Upper lobe of right lung (tissue), 1 donor: ENCODE data around the gene TMEM143. TPM values are rescaled to one million over a fixed set of nuclear protein-coding genes. Genes with fewer than 3 reads are reported as not detected.
A peak's percentile ranks its signal among the peaks of the same experiment; 100 is the strongest.

Source experiments
- ATAC-seq: fragments of 200-7000 bp; cut with Tn5 transposase; one replicate; pipeline ENCODE4 v1.9.1; 2020; ENCODE audit warnings: mild to moderate bottlenecking, moderate library complexity
- DNase-seq: peaks from one replicate; pipeline ENCODE4 v3.0.0-alpha.2; 2020
- H3K27ac ChIP-seq: fragments of 200-600 bp; one replicate; pipeline ENCODE4 v1.8.0; 2022
- H3K27me3 ChIP-seq: fragments of 200-600 bp; one replicate; pipeline ENCODE4 v1.8.0; 2022; ENCODE audit warnings: mild to moderate bottlenecking
- H3K36me3 ChIP-seq: fragments of 200-600 bp; one replicate; pipeline ENCODE4 v1.8.0; 2022
- H3K4me1 ChIP-seq: fragments of 200-600 bp; one replicate; pipeline ENCODE4 v1.8.0; 2022
- H3K4me3 ChIP-seq: fragments of 200-600 bp; one replicate; pipeline ENCODE4 v1.8.0; 2022; ENCODE audit warnings: mild to moderate bottlenecking
- H3K9me3 ChIP-seq: fragments of 200-600 bp; one replicate; pipeline ENCODE4 v1.8.0; 2022
- intact Hi-C: fragments of 100-400 bp; cut with DNase I; formaldehyde crosslinking; loops from one replicate; pipeline ENCODE4 v1.11.0; 2022
- long read RNA-seq: library from polyadenylated mRNA; unstranded; transcript quantifications from one replicate; pipeline ENCODE4 v2.0.0, GENCODE V29; 2021
- total RNA-seq: library from RNA; stranded (reverse); fragmentation: NEBNext Ultra II Directional; extraction: Animal tissue kit (Norgen Biotek cat#: 25700); gene quantifications from one replicate; pipeline ENCODE4 v1.2.1, GENCODE V29; 2021
- TF ChIP-seq, protein P1 (sequence below): fragments of 200-600 bp; IDR thresholded peaks from one replicate; pipeline ENCODE4 v1.8.0; 2022; ENCODE audit warnings: antibody characterized with exemption
- donor health status: DM: no; HTN: yes; CAD: no; lungs with severe emphysema.

The TMEM143 gene
- 10.7 TPM for total RNA-seq
- long read RNA-seq, partial matches to known transcripts = 2 of 11 reads
- long read RNA-seq, other reads (novel, unspliced or antisense) = 6 of 11 reads

DNA sequence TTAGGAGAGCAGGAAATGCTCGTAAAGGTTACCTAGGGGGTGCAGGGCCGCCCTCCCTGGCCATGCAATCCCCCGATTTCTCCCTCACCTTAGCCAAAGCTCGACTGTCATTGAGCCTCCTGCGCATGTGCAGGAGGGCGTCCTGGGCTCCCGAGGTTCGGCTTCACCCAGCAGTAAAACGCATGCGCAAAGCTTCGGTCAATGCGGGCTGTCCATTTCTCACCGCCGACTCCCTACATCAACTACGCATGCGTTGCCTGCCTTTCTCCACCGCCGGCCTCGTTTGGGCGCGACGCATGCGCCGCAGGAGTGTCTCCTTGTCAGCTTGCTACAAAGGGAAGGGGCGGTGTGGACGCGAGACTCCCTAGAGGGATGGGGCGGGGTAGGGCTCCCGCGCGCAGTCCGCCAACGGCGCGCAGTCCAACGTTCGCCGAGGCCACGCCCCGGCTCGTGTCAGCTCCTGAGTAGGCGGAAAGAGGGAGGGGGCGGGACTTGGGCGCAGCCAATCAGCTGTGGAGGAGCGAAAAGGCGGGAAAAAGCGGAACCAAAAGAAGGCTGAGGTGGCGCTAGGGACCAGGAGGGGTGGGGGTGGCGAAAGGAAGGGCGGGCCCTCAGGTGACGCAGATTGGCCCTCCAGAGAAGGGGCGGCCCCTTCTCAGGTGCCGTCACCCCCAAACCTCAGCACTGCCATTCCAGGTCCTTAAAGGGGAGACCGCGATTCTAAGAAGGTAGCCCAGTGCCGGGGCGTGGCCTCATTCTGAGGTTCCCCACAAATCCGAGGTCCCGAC is at the start of gene TMEM143, which contains the start of gene SYNGR4:
Gene TMEM143, minus strand, starts transcription at position 131 of the 788 bp plus-strand sequence. Its CDS starts 20 bp downstream, at position 111.
Gene SYNGR4, plus strand, starts transcription at position 558 of the 788 bp plus-strand sequence. CDS start 1,476 bp downstream, outside the sequence.
- Histone ChIP-seq H3K4me1 (peaks cover 5% of the 10 kb centered on the region), H3K27ac (peak within 1 kb of the TSS; percentile 90), H3K27me3 (no peaks in the 10 kb centered on the region), H3K9me3 (no peaks in the 10 kb centered on the region), H3K4me3 (peak within 1 kb of the TSS; percentile 67), H3K36me3 (no peaks in the 10 kb centered on the region)
- TF ChIP-seq, protein P1, sequence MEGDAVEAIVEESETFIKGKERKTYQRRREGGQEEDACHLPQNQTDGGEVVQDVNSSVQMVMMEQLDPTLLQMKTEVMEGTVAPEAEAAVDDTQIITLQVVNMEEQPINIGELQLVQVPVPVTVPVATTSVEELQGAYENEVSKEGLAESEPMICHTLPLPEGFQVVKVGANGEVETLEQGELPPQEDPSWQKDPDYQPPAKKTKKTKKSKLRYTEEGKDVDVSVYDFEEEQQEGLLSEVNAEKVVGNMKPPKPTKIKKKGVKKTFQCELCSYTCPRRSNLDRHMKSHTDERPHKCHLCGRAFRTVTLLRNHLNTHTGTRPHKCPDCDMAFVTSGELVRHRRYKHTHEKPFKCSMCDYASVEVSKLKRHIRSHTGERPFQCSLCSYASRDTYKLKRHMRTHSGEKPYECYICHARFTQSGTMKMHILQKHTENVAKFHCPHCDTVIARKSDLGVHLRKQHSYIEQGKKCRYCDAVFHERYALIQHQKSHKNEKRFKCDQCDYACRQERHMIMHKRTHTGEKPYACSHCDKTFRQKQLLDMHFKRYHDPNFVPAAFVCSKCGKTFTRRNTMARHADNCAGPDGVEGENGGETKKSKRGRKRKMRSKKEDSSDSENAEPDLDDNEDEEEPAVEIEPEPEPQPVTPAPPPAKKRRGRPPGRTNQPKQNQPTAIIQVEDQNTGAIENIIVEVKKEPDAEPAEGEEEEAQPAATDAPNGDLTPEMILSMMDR = no peak
- ATAC-seq (peak; percentile 94), DNase-seq (peak; percentile 99)
- intact Hi-C loops = no loop called here

DNA sequence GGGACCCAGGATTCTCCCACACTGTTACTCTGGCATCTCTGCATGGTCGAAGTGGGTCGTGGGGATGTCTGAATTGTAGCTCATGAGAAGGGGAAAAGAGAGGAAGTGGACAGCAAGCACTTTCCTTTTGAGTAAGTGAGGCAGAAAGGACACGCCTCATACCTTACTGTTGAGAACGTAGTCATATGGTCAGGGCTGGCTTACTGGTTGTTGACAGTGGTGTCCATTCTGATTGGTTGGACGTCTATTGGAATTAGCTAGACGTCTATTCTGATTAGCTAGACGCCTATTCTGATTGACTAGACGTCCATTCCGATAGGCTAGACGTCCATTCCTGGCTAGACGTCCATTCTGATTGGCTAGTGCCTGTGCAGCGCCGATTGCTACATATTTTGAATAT is 42.1 kb upstream of the TMEM143 start:
- H3K4me3 ChIP-seq = no peak overlapping the region
- H3K9me3 ChIP-seq = no peaks in the 10 kb centered on the region
- intact Hi-C loops = no loop called here
- no peak overlapping the region for H3K27ac ChIP-seq
- ATAC-seq = no peak
- no peaks in the 10 kb centered on the region for H3K4me1 ChIP-seq
- H3K27me3 ChIP-seq = peaks cover 4% of the 10 kb centered on the region
- DNase-seq = no peak
- TF ChIP-seq, protein P1 = no peak
- H3K36me3 ChIP-seq = no peaks in the 10 kb centered on the region

DNA sequence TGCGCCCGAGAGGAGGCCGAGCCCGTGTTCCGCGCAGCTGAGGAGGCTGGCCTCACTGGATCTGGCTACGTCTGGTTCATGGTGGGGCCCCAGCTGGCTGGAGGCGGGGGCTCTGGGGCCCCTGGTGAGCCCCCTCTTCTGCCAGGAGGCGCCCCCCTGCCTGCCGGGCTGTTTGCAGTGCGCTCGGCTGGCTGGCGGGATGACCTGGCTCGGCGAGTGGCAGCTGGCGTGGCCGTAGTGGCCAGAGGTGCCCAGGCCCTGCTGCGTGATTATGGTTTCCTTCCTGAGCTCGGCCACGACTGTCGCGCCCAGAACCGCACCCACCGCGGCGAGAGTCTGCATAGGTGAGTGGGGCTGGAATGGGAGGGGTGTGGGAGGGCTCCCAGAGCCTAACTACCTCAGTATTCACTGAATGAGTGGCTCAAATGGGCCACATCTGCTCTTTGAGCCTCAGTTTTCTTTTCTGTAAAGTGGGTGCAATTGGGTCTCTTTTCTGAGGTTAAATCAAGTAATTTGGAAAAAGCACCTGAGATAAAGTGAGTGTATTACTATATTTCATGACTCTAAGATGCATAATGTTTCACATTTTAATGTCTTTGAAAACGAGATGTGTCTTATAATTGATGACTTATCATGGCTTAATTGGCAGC is 41.4 kb upstream of the TMEM143 start:
- Histone ChIP-seq H3K4me1 (no peaks in the 10 kb centered on the region), H3K27me3 (peaks cover 4% of the 10 kb centered on the region), H3K9me3 (no peaks in the 10 kb centered on the region), H3K4me3 (no peak overlapping the region), H3K27ac (no peak overlapping the region), H3K36me3 (no peaks in the 10 kb centered on the region)
- ATAC-seq (no peak), DNase-seq (no peak)
- TF ChIP-seq, protein P1 = no peak
- intact Hi-C loops = no loop called here

DNA sequence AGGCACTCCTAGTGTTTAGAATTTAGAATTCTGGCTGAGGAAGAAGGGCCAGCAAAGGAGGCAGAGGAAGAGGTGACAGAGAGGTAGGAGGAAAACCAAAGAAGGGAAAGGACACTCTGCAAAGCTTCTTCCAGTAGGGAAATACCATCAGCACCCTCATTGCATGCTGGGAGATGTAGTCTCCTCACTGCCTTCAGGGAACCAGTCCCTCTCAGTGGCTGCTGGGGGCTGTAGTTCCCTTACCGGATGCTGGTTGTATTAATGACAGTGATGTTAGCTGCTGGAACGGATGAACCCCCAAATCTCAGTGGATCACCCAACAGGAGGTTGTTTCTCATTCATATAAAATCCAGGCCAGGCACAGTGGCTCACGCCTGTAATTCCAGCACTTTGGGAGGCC is 39.9 kb upstream of the TMEM143 start:
- TF ChIP-seq, protein P1 = no peak
- peak; percentile 60 for ATAC-seq
- no peaks in the 10 kb centered on the region for H3K4me1 ChIP-seq
- peaks cover 4% of the 10 kb centered on the region for H3K27me3 ChIP-seq
- DNase-seq = no peak
- H3K4me3 ChIP-seq = no peak overlapping the region
- intact Hi-C loops = no loop called here
- H3K36me3 ChIP-seq = no peaks in the 10 kb centered on the region
- H3K9me3 ChIP-seq = no peaks in the 10 kb centered on the region
- H3K27ac ChIP-seq = no peak overlapping the region

DNA sequence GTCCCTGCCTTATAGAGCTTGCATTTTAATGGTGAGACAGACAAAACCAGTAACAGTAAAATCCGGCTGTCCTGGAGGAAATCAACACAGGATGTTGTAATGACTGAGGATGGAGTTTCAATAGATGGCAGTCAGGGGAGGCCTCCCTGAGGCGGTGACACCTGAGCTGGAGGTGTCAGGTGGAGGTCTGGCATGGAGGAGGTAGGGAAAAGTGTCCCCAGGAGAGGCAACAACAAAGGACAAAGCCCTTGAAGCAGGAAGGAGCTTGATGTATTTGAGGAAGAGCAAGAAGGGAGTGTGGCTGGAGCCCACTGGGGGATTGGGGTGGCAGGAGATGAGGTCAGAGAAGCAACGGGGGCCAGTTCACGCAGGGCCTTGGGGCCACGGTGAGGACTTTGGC is 37.5 kb upstream of the TMEM143 start:
- Histone ChIP-seq H3K4me3 (no peak overlapping the region), H3K27ac (no peak overlapping the region), H3K9me3 (no peaks in the 10 kb centered on the region), H3K4me1 (no peaks in the 10 kb centered on the region), H3K27me3 (peaks cover 21% of the 10 kb centered on the region), H3K36me3 (no peaks in the 10 kb centered on the region)
- intact Hi-C loops = no loop called here
- ATAC-seq (no peak), DNase-seq (no peak)
- TF ChIP-seq, protein P1 = no peak
